ENCODE results near the gene IKZF5.

IKZF5 gene

GRCh38 chr10:123039632-123039930 lies 31.0 kb upstream of the IKZF5 start:
- DNase-seq (ENCODE audit: low spot score): no peak
- TF ChIP-seq, protein P1, sequence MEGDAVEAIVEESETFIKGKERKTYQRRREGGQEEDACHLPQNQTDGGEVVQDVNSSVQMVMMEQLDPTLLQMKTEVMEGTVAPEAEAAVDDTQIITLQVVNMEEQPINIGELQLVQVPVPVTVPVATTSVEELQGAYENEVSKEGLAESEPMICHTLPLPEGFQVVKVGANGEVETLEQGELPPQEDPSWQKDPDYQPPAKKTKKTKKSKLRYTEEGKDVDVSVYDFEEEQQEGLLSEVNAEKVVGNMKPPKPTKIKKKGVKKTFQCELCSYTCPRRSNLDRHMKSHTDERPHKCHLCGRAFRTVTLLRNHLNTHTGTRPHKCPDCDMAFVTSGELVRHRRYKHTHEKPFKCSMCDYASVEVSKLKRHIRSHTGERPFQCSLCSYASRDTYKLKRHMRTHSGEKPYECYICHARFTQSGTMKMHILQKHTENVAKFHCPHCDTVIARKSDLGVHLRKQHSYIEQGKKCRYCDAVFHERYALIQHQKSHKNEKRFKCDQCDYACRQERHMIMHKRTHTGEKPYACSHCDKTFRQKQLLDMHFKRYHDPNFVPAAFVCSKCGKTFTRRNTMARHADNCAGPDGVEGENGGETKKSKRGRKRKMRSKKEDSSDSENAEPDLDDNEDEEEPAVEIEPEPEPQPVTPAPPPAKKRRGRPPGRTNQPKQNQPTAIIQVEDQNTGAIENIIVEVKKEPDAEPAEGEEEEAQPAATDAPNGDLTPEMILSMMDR (IDR thresholded peaks at IDR 0.05; ENCODE audit: extremely low read depth, insufficient read depth, missing control alignments): no peak
- in situ Hi-C loops (cut with MboI; ENCODE audit: low pct_unique_long_range_greater_than_20kb, low sequenced_read_pairs, unreplicated experiment): no loop called here

- TF ChIP-seq, protein P1 (IDR thresholded peaks at IDR 0.05; ENCODE audit: extremely low read depth, insufficient read depth, missing control alignments): no peak
- no peak for DNase-seq (ENCODE audit: low spot score)
- in situ Hi-C loops (cut with MboI; ENCODE audit: low pct_unique_long_range_greater_than_20kb, low sequenced_read_pairs, unreplicated experiment): no loop called here
These were observed 30.4 kb upstream of the IKZF5 start for GRCh38 chr10:123038782-123039631.

GRCh38 chr10:123035467-123036086 lies 27.0 kb upstream of the IKZF5 start:
- TF ChIP-seq, protein P1 (IDR thresholded peaks at IDR 0.05; ENCODE audit: extremely low read depth, insufficient read depth, missing control alignments): no peak
- in situ Hi-C loops (cut with MboI; ENCODE audit: low pct_unique_long_range_greater_than_20kb, low sequenced_read_pairs, unreplicated experiment): no loop called here
- no peak for DNase-seq (ENCODE audit: low spot score)

GRCh38 chr10:123034332-123034731 lies 25.7 kb upstream of the IKZF5 start:
- TF ChIP-seq, protein P1 (IDR thresholded peaks at IDR 0.05; ENCODE audit: extremely low read depth, insufficient read depth, missing control alignments): no peak
- in situ Hi-C loops (cut with MboI; ENCODE audit: low pct_unique_long_range_greater_than_20kb, low sequenced_read_pairs, unreplicated experiment): no loop called here

DNA sequence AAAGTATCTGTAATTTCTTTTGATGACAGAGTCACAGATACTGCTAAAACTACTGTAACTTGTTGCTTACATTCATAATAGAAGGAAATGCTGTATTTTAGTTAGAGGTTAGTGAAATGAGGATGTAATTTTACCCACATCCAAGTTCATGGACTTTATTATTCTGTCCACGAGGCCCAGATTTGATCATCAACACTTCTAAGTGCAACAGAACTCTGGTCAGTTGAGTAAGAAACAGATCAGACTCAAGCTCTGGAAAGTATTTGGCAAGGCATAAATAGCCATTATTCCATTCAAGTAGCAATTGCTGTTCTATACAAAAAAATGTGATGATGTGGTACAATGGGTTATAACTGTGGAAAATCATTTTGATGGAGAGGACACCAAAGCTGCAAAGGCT lies 22.5 kb upstream of the IKZF5 start:
- DNase-seq (ENCODE audit: low spot score): no peak
- in situ Hi-C loops (cut with MboI; ENCODE audit: low pct_unique_long_range_greater_than_20kb, low sequenced_read_pairs, unreplicated experiment): no loop called here
- TF ChIP-seq, protein P1 (IDR thresholded peaks at IDR 0.05; ENCODE audit: extremely low read depth, insufficient read depth, missing control alignments): no peak

More at GRCh38 chr10:123034332-123034731, 25.7 kb upstream of the IKZF5 start:
- no peak for DNase-seq (ENCODE audit: low spot score)

- TF ChIP-seq, protein P1 (IDR thresholded peaks at IDR 0.05; ENCODE audit: extremely low read depth, insufficient read depth, missing control alignments): no peak
- in situ Hi-C loops (cut with MboI; ENCODE audit: low pct_unique_long_range_greater_than_20kb, low sequenced_read_pairs, unreplicated experiment): no loop called here
- DNase-seq (ENCODE audit: low spot score): no peak
These were observed 19.3 kb upstream of the IKZF5 start for GRCh38 chr10:123027861-123028260.
